ENCODE results near the gene AXIN1. TPM values are rescaled to one million over a fixed set of nuclear protein-coding genes. Genes with fewer than 3 reads are reported as not detected.
A peak's percentile ranks its signal among the peaks of the same experiment; 100 is the strongest.

AXIN1 gene
- total RNA-seq, 1 donor from 2014 or later, result 31.5 TPM

DNA sequence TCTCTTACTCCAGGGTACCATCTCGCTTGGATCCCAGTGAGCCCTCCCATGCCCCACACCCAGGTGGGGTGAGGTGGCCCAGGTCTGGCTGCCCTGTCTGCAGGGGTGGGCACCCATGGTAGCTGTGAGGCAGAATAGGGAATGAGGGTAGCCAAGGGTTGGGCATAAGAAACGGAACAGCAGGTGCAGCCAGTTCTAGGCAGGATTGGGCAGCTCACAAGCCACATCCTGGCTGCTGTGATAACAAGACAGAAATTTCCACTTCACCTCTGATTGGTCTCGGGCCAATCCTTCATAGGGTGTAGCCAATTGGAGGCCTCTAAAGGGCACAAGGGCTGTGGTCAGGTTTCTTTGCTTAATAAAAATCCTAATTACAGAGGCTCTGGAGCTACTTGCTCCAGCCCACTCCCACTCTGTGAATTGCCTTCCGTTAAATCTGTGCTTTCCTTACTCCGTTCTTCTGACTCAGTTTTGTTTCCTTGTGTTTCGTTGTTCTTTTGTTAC lies 73.6 kb downstream of the AXIN1 start:
- Mint-ChIP-seq H3K27ac (ENCODE audit: unreplicated experiment) (no peak overlapping the region), H3K9me3 (ENCODE audit: unreplicated experiment) (no peaks in the 10 kb centered on the region), H3K4me3 (ENCODE audit: unreplicated experiment) (no peak overlapping the region), H3K27me3 (ENCODE audit: unreplicated experiment) (no peaks in the 10 kb centered on the region), H3K36me3 (ENCODE audit: unreplicated experiment) (no peaks in the 10 kb centered on the region), H3K4me1 (ENCODE audit: unreplicated experiment) (no peaks in the 10 kb centered on the region)
- DNase-seq (ENCODE audit: extremely low spot score, unreplicated experiment), result no peak
- TF ChIP-seq, protein P1, sequence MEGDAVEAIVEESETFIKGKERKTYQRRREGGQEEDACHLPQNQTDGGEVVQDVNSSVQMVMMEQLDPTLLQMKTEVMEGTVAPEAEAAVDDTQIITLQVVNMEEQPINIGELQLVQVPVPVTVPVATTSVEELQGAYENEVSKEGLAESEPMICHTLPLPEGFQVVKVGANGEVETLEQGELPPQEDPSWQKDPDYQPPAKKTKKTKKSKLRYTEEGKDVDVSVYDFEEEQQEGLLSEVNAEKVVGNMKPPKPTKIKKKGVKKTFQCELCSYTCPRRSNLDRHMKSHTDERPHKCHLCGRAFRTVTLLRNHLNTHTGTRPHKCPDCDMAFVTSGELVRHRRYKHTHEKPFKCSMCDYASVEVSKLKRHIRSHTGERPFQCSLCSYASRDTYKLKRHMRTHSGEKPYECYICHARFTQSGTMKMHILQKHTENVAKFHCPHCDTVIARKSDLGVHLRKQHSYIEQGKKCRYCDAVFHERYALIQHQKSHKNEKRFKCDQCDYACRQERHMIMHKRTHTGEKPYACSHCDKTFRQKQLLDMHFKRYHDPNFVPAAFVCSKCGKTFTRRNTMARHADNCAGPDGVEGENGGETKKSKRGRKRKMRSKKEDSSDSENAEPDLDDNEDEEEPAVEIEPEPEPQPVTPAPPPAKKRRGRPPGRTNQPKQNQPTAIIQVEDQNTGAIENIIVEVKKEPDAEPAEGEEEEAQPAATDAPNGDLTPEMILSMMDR (IDR thresholded peaks at IDR 0.05), result no peak

DNA sequence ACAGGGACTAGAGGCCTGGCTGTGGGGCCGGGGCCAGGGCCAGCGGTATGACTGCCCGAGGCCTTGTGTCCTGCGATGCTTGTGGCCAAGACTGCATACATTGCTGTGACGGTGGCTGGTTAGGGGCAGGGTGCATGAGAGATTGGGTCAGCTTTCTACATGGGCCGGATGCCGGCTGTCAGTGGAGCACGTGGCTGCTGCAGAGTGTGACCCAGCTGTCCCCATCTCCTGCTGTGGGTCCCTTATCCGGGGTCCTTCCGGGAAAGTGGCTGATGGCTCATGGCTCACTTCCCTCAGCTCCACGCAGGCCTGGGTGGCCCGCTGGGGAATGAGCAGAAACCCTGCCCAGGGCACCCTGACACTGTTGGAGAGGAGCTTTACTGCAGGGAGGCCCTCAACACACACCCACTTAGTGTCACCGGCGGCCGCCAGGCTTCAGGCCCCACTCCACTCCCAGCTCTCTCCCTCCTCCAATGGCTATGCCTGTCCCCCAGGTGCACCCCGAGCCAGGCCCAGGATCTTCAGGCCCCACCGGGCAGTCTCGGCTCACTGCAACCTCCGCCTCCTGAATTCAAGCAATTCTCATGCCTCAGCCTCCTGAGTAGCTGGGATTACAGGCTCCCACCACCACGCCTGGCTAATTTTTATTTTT lies 76.0 kb downstream of the AXIN1 start:
- H3K4me1 Mint-ChIP-seq (ENCODE audit: unreplicated experiment), result no peaks in the 10 kb centered on the region
- no peak for DNase-seq (ENCODE audit: extremely low spot score, unreplicated experiment)
- H3K36me3 Mint-ChIP-seq (ENCODE audit: unreplicated experiment), result no peaks in the 10 kb centered on the region
- TF ChIP-seq, protein P1 (IDR thresholded peaks at IDR 0.05), result no peak
- peak overlapping the region; percentile 13 for H3K27ac Mint-ChIP-seq (ENCODE audit: unreplicated experiment)
- H3K9me3 Mint-ChIP-seq (ENCODE audit: unreplicated experiment), result no peaks in the 10 kb centered on the region
- peak overlapping the region; percentile 72 for H3K4me3 Mint-ChIP-seq (ENCODE audit: unreplicated experiment)
- H3K27me3 Mint-ChIP-seq (ENCODE audit: unreplicated experiment), result no peaks in the 10 kb centered on the region

DNA sequence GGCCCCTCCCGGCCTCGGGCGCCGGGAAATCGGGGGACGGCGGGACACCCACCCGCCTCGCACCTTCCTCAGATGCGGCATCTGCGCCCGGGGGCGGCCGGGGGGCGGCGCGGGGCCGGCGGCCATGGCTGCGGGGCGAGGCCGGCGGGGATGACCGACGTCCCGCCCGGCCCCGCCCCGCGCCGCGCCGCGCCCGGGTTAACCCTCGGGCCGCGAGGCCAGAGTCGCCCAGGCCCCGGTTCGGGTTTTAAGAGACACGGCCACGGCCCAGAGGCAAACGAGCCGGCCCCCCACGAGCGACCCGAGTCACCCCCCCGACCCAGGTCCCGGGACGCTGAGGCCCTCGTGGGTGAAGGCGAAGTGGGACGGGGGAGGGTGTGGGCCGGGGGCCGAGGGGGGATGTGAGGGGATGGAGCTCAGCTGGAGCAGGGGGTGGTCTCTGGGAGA lies 76.7 kb downstream of the AXIN1 start, which contains the start of gene RGS11:
Gene RGS11 (minus strand): TSS at position 159 of the 447 bp plus-strand sequence. CDS start 33 bp downstream, at position 126.
- TF ChIP-seq, protein P1 (IDR thresholded peaks at IDR 0.05), result no peak

DNA sequence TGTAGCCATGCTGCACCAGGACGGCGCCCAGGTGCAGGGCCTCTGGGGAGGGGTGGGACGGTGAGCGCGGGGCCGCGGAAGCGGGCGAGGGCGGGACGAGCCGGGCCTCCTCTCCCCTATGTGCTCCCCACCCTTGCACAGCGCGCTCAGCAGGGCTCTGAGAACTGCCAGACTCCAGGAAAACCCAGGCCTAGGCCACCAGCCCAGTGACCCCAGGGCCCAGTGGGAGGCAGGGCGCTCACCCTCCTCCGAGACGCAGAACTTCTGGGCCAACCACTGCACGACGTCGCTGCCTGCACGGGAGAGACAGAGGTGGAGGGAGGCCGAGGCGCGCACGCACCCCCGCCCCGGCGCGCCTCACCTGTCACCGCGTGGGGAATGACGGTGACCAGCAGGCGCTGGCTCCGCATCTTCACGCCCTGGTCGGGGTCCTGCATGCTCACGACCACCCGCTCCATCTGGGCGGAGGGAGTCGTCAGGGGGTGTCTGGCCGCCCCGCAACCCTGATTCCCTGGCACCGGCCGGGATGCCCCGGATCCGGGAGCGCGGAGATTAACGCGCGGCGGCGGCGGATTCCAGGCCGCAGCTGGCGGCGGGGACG lies 77.4 kb downstream of the AXIN1 start:
- no peak for DNase-seq (ENCODE audit: extremely low spot score, unreplicated experiment)
- no peaks in the 10 kb centered on the region for H3K27me3 Mint-ChIP-seq (ENCODE audit: unreplicated experiment)
- no peaks in the 10 kb centered on the region for H3K36me3 Mint-ChIP-seq (ENCODE audit: unreplicated experiment)

More for the DNA sequence above, 76.7 kb downstream of the AXIN1 start, which contains the start of gene RGS11:
- Mint-ChIP-seq H3K4me3 (ENCODE audit: unreplicated experiment) (peak within 1 kb of the TSS; percentile 72), H3K36me3 (ENCODE audit: unreplicated experiment) (no peaks in the 10 kb centered on the region), H3K27ac (ENCODE audit: unreplicated experiment) (peak within 1 kb of the TSS; percentile 13), H3K27me3 (ENCODE audit: unreplicated experiment) (no peaks in the 10 kb centered on the region), H3K9me3 (ENCODE audit: unreplicated experiment) (no peaks in the 10 kb centered on the region), H3K4me1 (ENCODE audit: unreplicated experiment) (no peaks in the 10 kb centered on the region)
- no peak for DNase-seq (ENCODE audit: extremely low spot score, unreplicated experiment)

More for the DNA sequence above, 77.4 kb downstream of the AXIN1 start:
- no peaks in the 10 kb centered on the region for H3K4me1 Mint-ChIP-seq (ENCODE audit: unreplicated experiment)
- peak overlapping the region; percentile 53 for H3K4me3 Mint-ChIP-seq (ENCODE audit: unreplicated experiment)
- TF ChIP-seq, protein P1 (IDR thresholded peaks at IDR 0.05), result no peak
- H3K9me3 Mint-ChIP-seq (ENCODE audit: unreplicated experiment), result no peaks in the 10 kb centered on the region
- H3K27ac Mint-ChIP-seq (ENCODE audit: unreplicated experiment), result no peak overlapping the region
